Coronary artery (tissue), 2 donors: ENCODE measurements around the gene TMC8.

Experiments
- DNase-seq: peaks from one replicate; pipeline ENCODE4 v3.0.0-alpha.2; 2017; ENCODE audit warnings: low spot score
- H3K27ac ChIP-seq, 2 donors: fragments of 200-600 bp; sonication (generic); one replicate each; pipeline ENCODE4 v1.5.1; 2016 to 2019
- H3K4me3 ChIP-seq: fragments of 200-600 bp; sonication (generic); 2 replicates; pipeline ENCODE4 v1.5.1; 2016; ENCODE audit warnings: mild to moderate bottlenecking, moderate library complexity
- TF ChIP-seq, protein P1 (sequence below): fragments of 200-600 bp; sonication (generic); IDR thresholded peaks from one replicate; pipeline ENCODE4 v1.5.1; 2019; ENCODE audit warnings: antibody characterized with exemption

Gene TMC8

DNA sequence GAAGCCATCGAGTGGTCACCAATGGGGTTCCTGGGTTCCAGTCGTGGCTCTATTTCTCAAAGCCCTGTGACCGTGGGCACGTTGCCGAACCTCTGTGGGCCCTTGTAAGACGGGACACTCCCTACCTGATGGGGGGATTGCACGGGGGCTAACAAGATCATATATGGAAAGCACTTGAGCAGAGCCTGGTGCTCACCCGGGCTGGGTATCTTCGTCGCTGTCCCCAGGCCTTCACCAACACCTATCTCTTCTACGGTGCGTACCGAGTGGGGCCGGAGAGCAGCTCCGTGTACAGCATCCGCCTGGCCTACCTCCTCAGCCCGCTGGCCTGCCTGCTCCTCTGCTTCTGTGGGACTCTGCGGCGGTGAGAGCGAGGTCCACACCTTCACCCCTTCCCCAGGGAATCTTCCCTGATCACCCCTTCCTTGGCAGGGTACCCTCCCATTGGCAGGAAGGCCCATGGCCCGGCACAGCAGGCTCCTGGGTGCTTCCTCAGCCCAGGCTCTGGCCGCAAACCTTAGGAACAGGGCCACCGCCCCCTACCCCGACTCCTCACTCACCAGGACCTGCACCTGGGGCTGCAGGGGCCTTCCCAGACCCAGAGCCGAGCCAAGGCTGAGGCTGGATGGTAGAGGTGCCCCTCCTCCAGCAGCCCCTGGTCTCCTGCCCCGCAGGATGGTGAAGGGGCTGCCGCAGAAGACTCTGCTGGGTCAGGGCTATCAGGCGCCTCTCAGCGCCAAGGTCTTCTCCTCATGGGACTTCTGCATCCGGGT is 2.8 kb downstream of the TMC8 start:
- no peak overlapping the region for H3K27ac ChIP-seq

DNA sequence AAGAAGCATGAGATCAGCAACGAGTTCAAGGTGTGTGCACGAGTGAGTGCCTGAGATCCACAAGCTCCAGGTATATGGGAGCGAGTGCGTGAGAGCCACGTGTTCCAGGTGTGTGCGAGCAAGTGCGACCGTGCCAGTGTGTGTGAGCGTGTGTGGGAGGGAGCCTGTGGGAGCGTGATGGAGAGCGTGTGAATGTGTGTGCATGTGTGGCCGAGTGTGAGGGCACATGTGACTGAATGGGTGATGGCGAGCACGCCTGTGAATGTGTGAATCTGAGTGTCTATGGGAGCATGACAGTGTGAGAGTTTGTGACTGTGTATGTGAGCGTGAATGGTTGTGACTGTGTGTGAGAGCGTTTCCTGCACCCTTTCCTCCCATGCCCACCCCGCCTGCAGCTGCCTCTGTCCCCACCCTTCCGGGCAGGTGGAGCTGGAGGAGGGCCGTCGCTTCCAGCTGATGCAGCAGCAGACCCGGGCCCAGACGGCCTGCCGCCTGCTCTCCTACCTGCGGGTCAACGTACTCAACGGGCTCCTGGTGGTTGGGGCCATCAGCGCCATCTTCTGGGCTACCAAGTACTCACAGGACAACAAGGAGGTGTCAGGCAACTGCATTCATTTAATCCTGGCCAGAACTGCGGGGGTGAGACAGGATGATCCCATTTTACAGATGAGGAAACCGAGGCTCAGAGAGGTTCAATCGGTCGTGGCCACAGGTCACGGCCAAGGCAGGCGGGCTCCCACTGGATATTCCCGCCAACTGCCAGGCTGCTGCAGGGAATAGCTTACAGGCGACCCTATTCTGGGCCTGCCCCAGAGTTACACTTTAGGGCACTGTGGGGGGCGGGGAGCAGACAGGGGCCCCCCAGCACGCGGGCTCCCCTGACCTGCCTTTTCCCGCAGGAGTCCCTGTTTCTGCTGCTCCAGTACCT is 3.7 kb downstream of the TMC8 start:
- H3K27ac ChIP-seq = no peak overlapping the region
- DNase-seq = no peak
- H3K4me3 ChIP-seq = no peak overlapping the region
- TF ChIP-seq, protein P1, sequence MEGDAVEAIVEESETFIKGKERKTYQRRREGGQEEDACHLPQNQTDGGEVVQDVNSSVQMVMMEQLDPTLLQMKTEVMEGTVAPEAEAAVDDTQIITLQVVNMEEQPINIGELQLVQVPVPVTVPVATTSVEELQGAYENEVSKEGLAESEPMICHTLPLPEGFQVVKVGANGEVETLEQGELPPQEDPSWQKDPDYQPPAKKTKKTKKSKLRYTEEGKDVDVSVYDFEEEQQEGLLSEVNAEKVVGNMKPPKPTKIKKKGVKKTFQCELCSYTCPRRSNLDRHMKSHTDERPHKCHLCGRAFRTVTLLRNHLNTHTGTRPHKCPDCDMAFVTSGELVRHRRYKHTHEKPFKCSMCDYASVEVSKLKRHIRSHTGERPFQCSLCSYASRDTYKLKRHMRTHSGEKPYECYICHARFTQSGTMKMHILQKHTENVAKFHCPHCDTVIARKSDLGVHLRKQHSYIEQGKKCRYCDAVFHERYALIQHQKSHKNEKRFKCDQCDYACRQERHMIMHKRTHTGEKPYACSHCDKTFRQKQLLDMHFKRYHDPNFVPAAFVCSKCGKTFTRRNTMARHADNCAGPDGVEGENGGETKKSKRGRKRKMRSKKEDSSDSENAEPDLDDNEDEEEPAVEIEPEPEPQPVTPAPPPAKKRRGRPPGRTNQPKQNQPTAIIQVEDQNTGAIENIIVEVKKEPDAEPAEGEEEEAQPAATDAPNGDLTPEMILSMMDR = no peak

More for the DNA sequence above, 2.8 kb downstream of the TMC8 start:
- H3K4me3 ChIP-seq = no peak overlapping the region
- TF ChIP-seq, protein P1 = no peak
- no peak for DNase-seq

DNA sequence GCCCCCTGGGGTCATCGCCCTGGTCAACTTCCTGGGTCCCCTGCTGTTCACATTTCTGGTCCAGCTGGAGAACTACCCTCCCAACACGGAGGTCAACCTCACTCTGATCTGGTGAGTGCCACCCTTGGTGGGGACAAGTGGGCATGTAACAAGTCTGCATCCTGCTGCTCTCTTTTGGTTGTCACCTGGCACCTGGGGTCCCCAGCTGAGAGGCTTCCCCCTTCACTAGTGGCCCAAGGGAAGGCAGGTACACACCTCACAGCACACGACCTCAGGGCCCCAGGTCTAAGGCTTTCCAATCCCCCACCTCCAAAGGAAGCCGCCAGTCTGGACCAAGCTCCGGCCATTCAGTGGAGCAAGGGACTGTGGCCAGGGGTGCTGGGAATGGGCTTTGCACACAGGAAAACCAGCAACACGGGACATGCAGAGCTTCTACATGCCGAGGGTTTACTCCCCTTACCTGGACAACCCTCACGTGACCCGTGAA is 4.4 kb downstream of the TMC8 start:
- TF ChIP-seq, protein P1 = no peak
- no peak for DNase-seq
- Histone ChIP-seq H3K27ac (no peak overlapping the region), H3K4me3 (no peak overlapping the region)

DNA sequence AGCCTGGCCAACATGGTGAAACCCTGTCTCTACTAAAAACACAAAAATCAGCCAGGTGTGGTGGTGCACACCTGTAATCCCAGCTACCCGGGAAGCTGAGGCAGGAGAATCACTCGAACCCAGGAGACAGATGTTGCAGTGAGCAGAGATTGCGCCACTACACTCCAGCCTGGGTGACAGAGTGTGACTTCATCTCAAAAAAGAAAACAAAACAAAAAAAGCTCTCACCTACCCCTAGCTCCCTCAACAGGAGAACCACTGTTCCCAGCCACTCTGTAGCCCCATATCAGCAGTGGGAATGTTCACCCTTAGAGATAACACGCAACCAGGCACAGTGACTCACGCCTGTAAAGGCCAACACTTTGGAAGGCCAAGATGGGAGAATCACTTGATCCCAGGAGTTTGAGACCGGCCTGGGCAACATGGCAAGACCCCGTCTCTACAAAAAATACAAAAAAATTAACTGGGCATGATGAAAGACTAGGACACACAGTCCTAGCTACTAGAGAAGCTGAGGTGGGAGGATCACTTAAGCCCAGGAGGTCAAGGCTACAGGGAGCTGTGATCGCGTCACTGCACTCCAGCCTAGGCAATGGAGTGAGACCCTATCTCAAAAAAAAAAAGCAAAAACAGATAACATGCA is 5.4 kb downstream of the TMC8 start:
- TF ChIP-seq, protein P1 = no peak
- Histone ChIP-seq H3K27ac (no peak overlapping the region), H3K4me3 (no peak overlapping the region)
- no peak for DNase-seq

DNA sequence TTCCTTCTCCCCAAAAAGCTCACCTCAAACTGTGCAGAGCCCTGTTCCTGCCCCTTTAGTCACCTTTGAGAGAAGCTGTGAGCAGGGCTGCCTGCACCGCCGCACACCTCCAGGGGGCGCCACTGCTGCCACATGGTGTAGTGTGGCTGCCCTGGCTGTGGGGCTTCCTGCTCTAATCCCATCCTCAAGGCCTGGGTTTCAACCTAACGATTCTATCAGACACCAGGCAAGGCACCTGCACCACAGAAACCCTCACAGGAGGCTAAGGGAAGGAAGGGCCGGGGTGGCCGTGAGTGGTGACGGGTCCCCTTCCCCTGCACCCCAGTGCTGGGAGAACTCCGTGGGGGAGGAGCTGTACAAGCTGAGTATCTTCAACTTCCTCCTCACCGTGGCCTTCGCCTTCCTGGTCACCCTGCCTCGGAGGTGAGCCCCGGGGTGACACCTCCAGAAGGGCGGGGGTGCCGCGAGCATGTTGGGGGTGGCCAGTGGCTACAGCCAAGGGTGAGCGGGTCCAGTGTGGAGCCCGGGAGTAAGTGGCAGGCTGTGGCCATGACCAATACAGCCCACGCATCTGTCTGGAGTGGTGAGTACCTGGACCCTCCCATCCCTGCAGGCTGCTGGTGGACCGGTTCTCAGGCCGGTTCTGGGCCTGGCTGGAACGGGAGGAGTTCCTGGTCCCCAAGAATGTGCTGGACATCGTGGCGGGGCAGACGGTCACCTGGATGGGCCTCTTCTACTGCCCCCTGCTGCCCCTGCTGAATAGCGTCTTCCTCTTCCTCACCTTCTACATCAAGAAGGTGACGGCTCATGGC is 7.0 kb downstream of the TMC8 start:
- Histone ChIP-seq H3K27ac (no peak overlapping the region), H3K4me3 (no peak overlapping the region)
- DNase-seq = peak; percentile 73
- TF ChIP-seq, protein P1 = no peak
